Keratinocyte (primary cell): Measurements from ENCODE around the gene COLGALT1.

Experiments used
- EZH2 ChIP-seq: IDR thresholded peaks from one replicate; pipeline ENCODE4 v1.6.1; 2012; ENCODE audit warnings: inconsistent platforms, mild to moderate bottlenecking, low read length, moderate library complexity
- TF ChIP-seq, protein P1 (sequence below), 3 experiments: IDR thresholded peaks in 1 of 3; conservative IDR thresholded peaks in 1 of 3; optimal IDR thresholded peaks in 1 of 3; 2 replicates in 2 of 3; 3 replicates in 1 of 3; pipeline versions ENCODE3 to v1.5.1; 2011; ENCODE audit warnings: low read length in 3 of 3, mild to moderate bottlenecking in 3 of 3, moderate library complexity in 2 of 3, control low read depth in 1 of 3, inconsistent platforms in 1 of 3; ENCODE audit not compliant: insufficient read depth in 2 of 3; ENCODE audit errors: extremely low read depth in 1 of 3

DNA sequence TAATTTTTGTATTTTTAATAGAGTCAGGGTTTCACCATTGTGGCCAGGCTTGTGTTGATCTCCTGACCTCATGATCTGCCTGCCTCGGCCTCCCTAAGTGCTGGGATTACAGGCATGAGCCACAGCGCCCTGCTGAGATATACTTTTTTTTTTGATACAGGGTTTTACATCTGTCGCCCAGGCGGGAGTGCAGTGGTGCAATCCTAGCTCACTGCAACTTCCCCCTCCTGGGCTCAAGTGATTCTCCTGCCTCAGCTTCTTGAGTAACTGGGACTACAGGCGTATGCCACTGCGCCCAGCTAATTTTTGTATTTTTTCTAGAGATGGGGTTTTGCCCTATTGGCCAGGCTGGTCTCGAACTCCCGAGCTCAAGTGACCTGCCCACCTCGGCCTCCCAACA lies 2.0 kb downstream of the COLGALT1 start:
- TF ChIP-seq, protein P1, sequence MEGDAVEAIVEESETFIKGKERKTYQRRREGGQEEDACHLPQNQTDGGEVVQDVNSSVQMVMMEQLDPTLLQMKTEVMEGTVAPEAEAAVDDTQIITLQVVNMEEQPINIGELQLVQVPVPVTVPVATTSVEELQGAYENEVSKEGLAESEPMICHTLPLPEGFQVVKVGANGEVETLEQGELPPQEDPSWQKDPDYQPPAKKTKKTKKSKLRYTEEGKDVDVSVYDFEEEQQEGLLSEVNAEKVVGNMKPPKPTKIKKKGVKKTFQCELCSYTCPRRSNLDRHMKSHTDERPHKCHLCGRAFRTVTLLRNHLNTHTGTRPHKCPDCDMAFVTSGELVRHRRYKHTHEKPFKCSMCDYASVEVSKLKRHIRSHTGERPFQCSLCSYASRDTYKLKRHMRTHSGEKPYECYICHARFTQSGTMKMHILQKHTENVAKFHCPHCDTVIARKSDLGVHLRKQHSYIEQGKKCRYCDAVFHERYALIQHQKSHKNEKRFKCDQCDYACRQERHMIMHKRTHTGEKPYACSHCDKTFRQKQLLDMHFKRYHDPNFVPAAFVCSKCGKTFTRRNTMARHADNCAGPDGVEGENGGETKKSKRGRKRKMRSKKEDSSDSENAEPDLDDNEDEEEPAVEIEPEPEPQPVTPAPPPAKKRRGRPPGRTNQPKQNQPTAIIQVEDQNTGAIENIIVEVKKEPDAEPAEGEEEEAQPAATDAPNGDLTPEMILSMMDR (optimal IDR thresholded peaks at IDR 0.05 in 1 of 3, IDR thresholded peaks at IDR 0.05 in 1 of 3, conservative IDR thresholded peaks at IDR 0.05 in 1 of 3; ENCODE audit: extremely low read depth in 1 of 3, insufficient read depth in 2 of 3, low read length in 3 of 3) = no peak
- TF ChIP-seq EZH2 = no peak
